GM19468 (cell line): Measurements from ENCODE around the gene IGIP.

Experiments used
- ATAC-seq: cut with Tn5 transposase; IDR thresholded peaks from one replicate; pipeline ENCODE4 v1.9.1; 2021; ENCODE audit warnings: mild to moderate bottlenecking, moderate library complexity, moderate number of reproducible peaks; ENCODE audit not compliant: unreplicated experiment; ENCODE audit errors: extremely low read depth

IGIP gene

GRCh38 chr5:140125637-140126036 is at the start of gene IGIP:
IGIP (plus strand) TSS chr5:140125937; CDS start chr5:140128477, 2,540 bp downstream.
- no peak for ATAC-seq

- ATAC-seq, result no peak
Observed at GRCh38 chr5:140076142-140076541, 49.6 kb upstream of the IGIP start.

- no peak for ATAC-seq
Observed at GRCh38 chr5:140076788-140077187, 48.9 kb upstream of the IGIP start.

GRCh38 chr5:140083120-140083519 is 42.6 kb upstream of the IGIP start:
- ATAC-seq, result no peak

GRCh38 chr5:140083650-140084049 is 42.1 kb upstream of the IGIP start:
- no peak for ATAC-seq

GRCh38 chr5:140084541-140084940 is 41.2 kb upstream of the IGIP start:
- ATAC-seq, result no peak

- no peak for ATAC-seq
Observed at GRCh38 chr5:140090251-140090650, 35.5 kb upstream of the IGIP start.

- no peak for ATAC-seq
Observed at GRCh38 chr5:140093179-140093578, 32.6 kb upstream of the IGIP start.

- ATAC-seq, result no peak
Observed at GRCh38 chr5:140093866-140094265, 31.9 kb upstream of the IGIP start.

GRCh38 chr5:140094889-140095288 is 30.8 kb upstream of the IGIP start:
- ATAC-seq, result no peak

GRCh38 chr5:140101179-140101578 is 24.6 kb upstream of the IGIP start:
- no peak for ATAC-seq

GRCh38 chr5:140103154-140103553 is 22.6 kb upstream of the IGIP start:
- no peak for ATAC-seq

GRCh38 chr5:140104100-140104499 is 21.6 kb upstream of the IGIP start:
- ATAC-seq, result no peak

- no peak for ATAC-seq
Observed at GRCh38 chr5:140106101-140106500, 19.6 kb upstream of the IGIP start.

- ATAC-seq, result no peak
Observed at GRCh38 chr5:140106805-140107311, 18.9 kb upstream of the IGIP start.

- peak; percentile 82 for ATAC-seq
Observed at GRCh38 chr5:140107312-140108092, 18.2 kb upstream of the IGIP start.

GRCh38 chr5:140108093-140109017 is 17.4 kb upstream of the IGIP start:
- peak; percentile 19 for ATAC-seq

- ATAC-seq, result no peak
Observed at GRCh38 chr5:140109018-140109758, 16.5 kb upstream of the IGIP start.

GRCh38 chr5:140109759-140110645 is 15.7 kb upstream of the IGIP start:
- ATAC-seq, result no peak

- no peak for ATAC-seq
Observed at GRCh38 chr5:140110646-140110957, 15.1 kb upstream of the IGIP start.
